Neural progenitor cell (in vitro differentiated cells): ENCODE results near the gene KCNB1. TPM values are rescaled to one million over a fixed set of nuclear protein-coding genes. Genes with fewer than 3 reads are reported as not detected.
A peak's percentile ranks its signal among the peaks of the same experiment; 100 is the strongest.

Experiments
- DNase-seq: peaks from one replicate; pipeline ENCODE4 v3.0.0-alpha.2; 2016; ENCODE audit warnings: low spot score
- H2AFZ ChIP-seq: fragments of 200-600 bp; sonication (generic); replicated peaks from 2 replicates; pipeline ENCODE4 v1.6.1; 2016; ENCODE audit warnings: antibody characterized with exemption
- H3F3A ChIP-seq: fragments of 200-600 bp; sonication (generic); 2 replicates; pipeline ENCODE4 v1.6.1; 2016; ENCODE audit warnings: antibody characterized with exemption, low read depth
- H3K27ac ChIP-seq: fragments of 200-600 bp; sonication (generic); 2 replicates; pipeline ENCODE4 v1.5.1; 2016; ENCODE audit warnings: mild to moderate bottlenecking
- H3K27me3 ChIP-seq: fragments of 200-600 bp; sonication (generic); 2 replicates; pipeline ENCODE4 v1.6.1; 2016; ENCODE audit warnings: mild to moderate bottlenecking, moderate library complexity
- H3K36me3 ChIP-seq: fragments of 200-600 bp; sonication (generic); 2 replicates; pipeline ENCODE4 v1.5.1; 2016
- H3K4me1 ChIP-seq: fragments of 200-600 bp; sonication (generic); 2 replicates; pipeline ENCODE4 v1.6.1; 2016; ENCODE audit warnings: mixed run types
- H3K4me2 ChIP-seq: fragments of 200-600 bp; sonication (generic); 2 replicates; pipeline ENCODE4 v1.6.1; 2016
- H3K4me3 ChIP-seq: fragments of 200-600 bp; sonication (generic); 2 replicates; pipeline ENCODE4 v1.5.1; 2016
- H3K79me2 ChIP-seq: fragments of 200-600 bp; sonication (generic); 2 replicates; pipeline ENCODE4 v1.6.1; 2016; ENCODE audit warnings: low read depth
- H3K9ac ChIP-seq: fragments of 200-600 bp; sonication (generic); 2 replicates; pipeline ENCODE4 v1.6.1; 2016
- H3K9me3 ChIP-seq: fragments of 200-600 bp; sonication (generic); 2 replicates; pipeline ENCODE4 v1.5.1; 2016; ENCODE audit warnings: low read depth
- H4K20me1 ChIP-seq: fragments of 200-600 bp; sonication (generic); 2 replicates; pipeline ENCODE4 v1.6.1; 2016; ENCODE audit warnings: low read depth
- H3K27ac Mint-ChIP-seq: 3 replicates; pipeline ENCODE4 v1.8.0; 2021; ENCODE audit warnings: mixed read lengths
- H3K27me3 Mint-ChIP-seq: 2 replicates; pipeline ENCODE4 v1.8.0; 2022; ENCODE audit warnings: low read depth, mild to moderate bottlenecking, inconsistent platforms, moderate library complexity, mixed read lengths; ENCODE audit not compliant: insufficient read depth
- H3K36me3 Mint-ChIP-seq: 3 replicates; pipeline ENCODE4 v1.8.0; 2021; ENCODE audit warnings: mixed read lengths
- H3K4me1 Mint-ChIP-seq: 3 replicates; pipeline ENCODE4 v1.8.0; 2021; ENCODE audit warnings: mixed read lengths
- H3K4me3 Mint-ChIP-seq: 3 replicates; pipeline ENCODE4 v1.8.0; 2021; ENCODE audit warnings: mild to moderate bottlenecking, moderate library complexity, mixed read lengths
- H3K9me3 Mint-ChIP-seq: 3 replicates; pipeline ENCODE4 v1.8.0; 2020; ENCODE audit warnings: mixed read lengths
- CTCF ChIP-seq: fragments of 200-600 bp; sonication (generic); IDR thresholded peaks from 2 replicates; pipeline ENCODE4 v1.5.1; 2017; ENCODE audit warnings: antibody characterized with exemption, mild to moderate bottlenecking
- EZH2 ChIP-seq: fragments of 200-600 bp; sonication (generic); IDR thresholded peaks from 2 replicates; pipeline ENCODE4 v1.6.1; 2017; ENCODE audit warnings: antibody characterized with exemption, mild to moderate bottlenecking, moderate library complexity
- EZH2phosphoT487 ChIP-seq: fragments of 200-600 bp; sonication (generic); IDR thresholded peaks from 2 replicates; pipeline ENCODE4 v1.6.1; 2017; ENCODE audit warnings: antibody characterized with exemption
- total RNA-seq: library from RNA; depleted of rRNA; stranded (reverse); fragments of >200 nt; gene quantifications from 2 replicates; pipeline ENCODE4 v1.2.3, GENCODE V29; 2015; ENCODE audit warnings: low replicate concordance

The KCNB1 gene
- total RNA-seq, 1 donor from 2014 or later, result 0.97 TPM

- Histone ChIP-seq H2AFZ (no peak overlapping the region), H3K4me3 (no peak overlapping the region), H3K9me3 (no peaks in the 10 kb centered on the region), H3K79me2 (no peaks in the 10 kb centered on the region), H3K4me2 (peak overlapping the region; percentile 34), H3K27ac (peak overlapping the region; percentile 30), H4K20me1 (peaks cover 7% of the 10 kb centered on the region), H3K9ac (no peak overlapping the region), H3K27me3 (no peaks in the 10 kb centered on the region), H3K4me1 (peaks cover 20% of the 10 kb centered on the region), H3F3A (peaks cover 16% of the 10 kb centered on the region), H3K36me3 (no peaks in the 10 kb centered on the region)
- Mint-ChIP-seq H3K27me3 (peaks cover 5% of the 10 kb centered on the region), H3K9me3 (no peaks in the 10 kb centered on the region), H3K36me3 (no peaks in the 10 kb centered on the region), H3K27ac (no peak overlapping the region), H3K4me1 (peaks cover 26% of the 10 kb centered on the region), H3K4me3 (no peak overlapping the region)
- TF ChIP-seq EZH2phosphoT487 (peak; percentile 73), EZH2 (no peak), CTCF (peak; percentile 91)
- DNase-seq, result peak; percentile 99
Measured at GRCh38 chr20:49384437-49385434, 97.7 kb downstream of the KCNB1 start.

GRCh38 chr20:49381558-49382493 is 100.6 kb downstream of the KCNB1 start:
- Histone ChIP-seq H3K27ac (no peak overlapping the region), H2AFZ (no peak overlapping the region), H3K9ac (no peak overlapping the region), H3K4me2 (no peak overlapping the region), H3K4me1 (peaks cover 20% of the 10 kb centered on the region), H3K27me3 (no peaks in the 10 kb centered on the region), H3K79me2 (no peaks in the 10 kb centered on the region), H4K20me1 (peaks cover 7% of the 10 kb centered on the region), H3K36me3 (no peaks in the 10 kb centered on the region), H3K9me3 (no peaks in the 10 kb centered on the region), H3K4me3 (no peak overlapping the region), H3F3A (peaks cover 16% of the 10 kb centered on the region)
- Mint-ChIP-seq H3K27ac (no peak overlapping the region), H3K4me1 (peaks cover 21% of the 10 kb centered on the region), H3K27me3 (peaks cover 10% of the 10 kb centered on the region), H3K4me3 (no peak overlapping the region), H3K9me3 (no peaks in the 10 kb centered on the region), H3K36me3 (no peaks in the 10 kb centered on the region)
- TF ChIP-seq CTCF (no peak), EZH2phosphoT487 (no peak), EZH2 (no peak)
- no peak for DNase-seq

GRCh38 chr20:49380337-49380780 is 102.1 kb downstream of the KCNB1 start:
- H2AFZ ChIP-seq, result peak overlapping the region; percentile 58
- peaks cover 7% of the 10 kb centered on the region for H4K20me1 ChIP-seq
- TF ChIP-seq EZH2, result no peak
- TF ChIP-seq EZH2phosphoT487, result no peak
- no peak for TF ChIP-seq CTCF
- Mint-ChIP-seq H3K4me3 (no peak overlapping the region), H3K9me3 (no peaks in the 10 kb centered on the region), H3K27me3 (peaks cover 14% of the 10 kb centered on the region), H3K27ac (no peak overlapping the region), H3K36me3 (no peaks in the 10 kb centered on the region), H3K4me1 (peaks cover 19% of the 10 kb centered on the region)
- peaks cover 20% of the 10 kb centered on the region for H3K4me1 ChIP-seq
- H3K9me3 ChIP-seq, result no peaks in the 10 kb centered on the region
- peaks cover 16% of the 10 kb centered on the region for H3F3A ChIP-seq
- peak; percentile 50 for DNase-seq
- H3K4me2 ChIP-seq, result peak overlapping the region; percentile 60
- H3K4me3 ChIP-seq, result no peak overlapping the region
- no peaks in the 10 kb centered on the region for H3K36me3 ChIP-seq
- no peaks in the 10 kb centered on the region for H3K27me3 ChIP-seq
- H3K9ac ChIP-seq, result no peak overlapping the region
- no peaks in the 10 kb centered on the region for H3K79me2 ChIP-seq
- H3K27ac ChIP-seq, result no peak overlapping the region
